Activated CD4-positive, alpha-beta T cell treated with anti-CD3 and anti-CD28 coated beads for 4 hours (primary cell): Measurements from ENCODE around the gene ICE2.

Source experiments
- DNase-seq, 2 donors: peaks; one replicate each; pipeline ENCODE4 v3.0.0-alpha.2; 2020

The ICE2 gene

DNA sequence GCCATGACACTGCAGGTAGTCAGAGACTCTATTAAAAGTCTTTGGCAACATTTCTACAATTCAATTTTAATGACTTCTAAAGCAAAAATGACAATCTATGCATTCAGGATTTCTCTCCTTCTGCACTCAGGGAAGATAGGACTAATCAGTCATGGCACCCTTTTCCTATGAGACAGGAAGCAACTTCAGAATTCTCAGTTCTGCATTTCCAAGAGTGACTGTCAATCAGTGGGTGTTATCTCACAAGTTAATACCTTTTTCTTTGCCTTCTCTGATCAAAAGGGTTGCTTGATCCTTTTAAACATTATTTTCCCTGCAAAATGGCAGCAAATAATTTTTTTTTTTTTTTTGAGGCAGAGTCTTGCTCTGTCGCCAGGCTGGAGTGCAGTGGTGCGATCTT lies 7.8 kb upstream of the ICE2 start:
- no peak for DNase-seq

DNA sequence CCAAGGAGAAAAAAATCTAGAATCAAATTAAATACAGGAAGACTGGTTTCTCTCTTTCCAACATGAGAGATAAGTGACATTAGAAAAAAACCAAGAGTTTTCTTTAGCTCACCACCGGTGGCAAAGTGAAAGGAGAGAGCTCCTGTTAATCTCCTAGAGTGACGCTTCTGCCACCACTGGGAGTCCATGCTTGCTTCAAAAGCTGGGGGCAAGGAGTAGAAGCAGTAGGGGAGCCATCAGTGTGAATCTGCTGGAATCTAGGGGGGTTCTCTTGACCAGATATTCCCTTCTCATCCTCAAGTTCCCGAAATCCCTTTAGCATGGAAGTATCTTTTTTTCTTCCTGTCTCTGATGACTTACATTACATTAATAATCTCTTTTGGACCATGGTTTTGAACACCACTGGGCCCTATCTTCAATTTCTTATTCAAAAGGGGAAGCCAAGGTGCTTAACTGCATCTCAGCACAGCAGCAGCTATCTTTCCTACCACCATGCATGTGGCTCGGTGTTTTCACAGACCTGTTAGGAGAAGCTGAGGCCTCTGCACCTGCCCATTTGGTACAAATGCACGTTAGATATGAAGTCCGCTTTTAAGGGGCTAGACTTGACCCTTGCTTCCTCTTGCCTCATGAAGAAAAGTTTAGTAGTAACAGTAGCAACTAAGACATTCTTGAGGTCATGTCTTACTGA lies 6.6 kb upstream of the ICE2 start:
- no peak for DNase-seq

DNA sequence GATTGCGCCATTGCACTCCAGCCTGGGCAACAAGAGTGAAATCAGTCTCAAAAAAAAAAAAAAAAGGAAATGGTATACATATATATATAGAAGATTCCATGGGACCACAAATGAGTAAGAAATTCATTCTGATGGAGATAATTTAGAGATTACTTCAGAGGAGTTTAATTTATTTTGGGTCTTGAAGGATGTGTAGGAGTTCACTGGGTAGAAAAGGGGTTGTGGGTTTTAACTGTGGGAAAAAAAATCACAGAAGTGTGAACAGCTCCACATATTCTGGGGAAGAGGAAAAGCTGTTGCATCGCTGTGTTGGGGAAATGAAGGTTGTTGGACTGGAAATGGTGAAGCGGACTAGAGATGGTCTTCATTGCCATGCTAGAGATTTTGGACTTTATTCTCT lies 4.1 kb upstream of the ICE2 start:
- DNase-seq = no peak

DNA sequence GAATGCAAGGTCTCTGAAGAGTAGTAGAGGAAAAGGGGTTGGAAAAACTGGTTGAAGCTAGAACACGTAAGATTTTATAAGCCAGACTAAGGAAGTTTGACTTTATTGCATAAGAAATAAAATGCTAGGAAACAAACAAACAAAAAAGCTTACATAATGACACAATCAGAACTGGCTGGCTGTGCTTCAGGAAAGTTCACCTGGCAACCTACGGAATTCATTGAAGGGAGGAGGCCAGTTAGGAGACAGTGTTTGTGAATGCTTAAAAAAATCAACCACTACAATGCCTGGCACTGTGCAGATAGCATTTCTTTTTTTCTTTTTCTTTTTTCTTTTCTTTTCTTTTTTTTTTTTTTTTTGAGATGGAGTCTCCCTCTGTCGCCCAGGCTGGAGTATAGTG lies 1.9 kb upstream of the ICE2 start:
- no peak for DNase-seq

DNA sequence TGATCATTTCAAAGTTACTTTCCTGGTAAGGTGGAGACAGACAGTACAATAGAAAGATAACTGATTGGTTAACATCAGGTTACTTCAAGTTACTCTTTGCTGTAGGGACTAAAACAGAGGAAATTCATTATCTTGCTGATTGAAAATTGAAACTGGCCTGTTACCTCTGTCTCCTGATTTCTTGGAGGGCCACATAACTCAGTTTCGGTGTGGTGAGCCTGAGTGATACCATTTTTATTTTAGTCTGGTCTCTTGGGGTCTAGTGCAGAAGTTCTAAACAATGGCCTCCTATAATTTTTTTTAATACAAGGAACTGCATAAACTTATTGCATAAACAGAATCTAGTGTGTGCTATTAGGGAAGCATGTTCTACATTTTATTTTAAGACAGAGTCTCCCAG lies 1.2 kb upstream of the ICE2 start:
- no peak for DNase-seq

DNA sequence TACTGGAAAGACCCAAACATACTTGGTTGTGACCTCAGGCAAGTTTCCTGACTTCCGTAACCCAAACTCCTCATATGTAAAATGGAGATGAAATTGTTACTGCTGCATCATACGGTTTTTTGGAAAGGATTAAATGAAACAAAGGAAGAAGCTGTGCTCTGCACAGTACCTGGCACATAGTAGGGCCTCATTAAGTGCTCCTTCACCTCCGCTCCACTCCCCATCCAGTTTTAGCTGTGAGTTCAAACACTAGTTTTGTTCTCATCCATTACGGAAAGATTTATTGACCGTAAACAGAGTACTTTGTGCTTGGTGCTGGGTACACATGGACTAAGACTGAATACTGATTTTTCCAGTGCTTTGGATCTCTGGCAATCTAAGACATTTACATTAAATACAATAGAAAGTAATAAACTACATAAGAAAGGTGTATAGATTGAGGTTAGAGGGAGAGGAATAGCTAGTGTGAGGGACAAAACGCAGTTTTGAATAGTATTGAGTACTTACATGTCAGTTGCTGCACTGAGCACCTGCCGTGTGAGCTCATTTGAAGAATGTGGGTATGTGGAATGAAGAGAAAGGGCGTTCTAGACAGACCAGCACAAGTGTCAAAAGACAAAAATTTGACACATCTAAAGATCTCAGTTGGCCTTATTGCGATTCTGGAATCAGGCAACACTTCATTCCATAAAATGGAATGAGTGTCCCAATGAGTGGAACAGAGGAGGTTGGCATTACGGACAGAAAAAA lies 594 bp upstream of the ICE2 start:
- DNase-seq = peak in 1 of 2 donors; percentile 3

DNA sequence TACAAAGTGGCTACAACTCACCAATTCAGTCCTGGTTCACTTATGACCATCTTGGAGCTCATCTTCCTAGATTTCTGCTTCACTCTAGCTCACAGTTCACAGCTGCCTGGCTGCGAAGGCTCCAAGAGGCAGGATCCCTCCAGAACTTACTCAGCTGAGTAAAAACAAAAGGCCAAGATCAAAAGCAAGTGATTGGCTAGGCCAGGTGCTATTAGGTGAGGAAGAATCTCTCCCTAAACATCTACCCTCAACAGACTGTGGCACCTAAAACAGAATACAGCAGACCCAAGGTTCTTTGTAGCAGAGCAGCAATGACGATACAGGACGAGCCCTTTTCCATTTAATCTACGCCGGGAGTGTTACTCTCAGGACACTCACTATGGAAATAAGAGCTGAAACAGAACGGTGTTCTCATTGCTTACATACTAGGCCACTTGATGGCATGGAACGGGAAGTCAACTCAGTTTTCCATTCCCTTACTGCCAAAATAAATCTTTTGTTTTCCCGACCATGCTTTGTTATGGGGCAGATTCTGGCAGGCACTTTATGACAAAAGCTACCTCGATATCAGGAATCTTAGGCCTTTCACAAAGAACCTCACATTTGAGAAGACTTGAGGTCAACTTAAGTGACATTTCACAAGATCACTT lies 901 bp downstream of the ICE2 start:
- DNase-seq = no peak

DNA sequence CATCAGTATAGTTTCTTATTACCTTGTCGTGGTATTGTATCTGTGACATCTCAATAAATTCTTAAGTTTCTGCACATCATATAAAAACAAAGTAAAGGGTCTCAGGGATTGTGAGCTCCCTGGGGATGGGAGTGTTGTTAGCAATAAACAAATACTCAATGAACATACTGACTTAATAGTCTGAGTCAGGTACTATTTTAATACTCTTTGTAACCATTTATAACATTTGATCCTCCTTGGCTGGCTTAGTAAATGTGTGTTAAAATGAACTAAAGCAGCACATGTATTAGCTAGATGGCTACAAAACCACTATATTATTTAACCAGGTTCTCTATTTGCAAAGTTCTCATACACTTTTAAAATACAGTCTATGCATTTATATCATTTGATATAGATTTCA lies 1.8 kb downstream of the ICE2 start:
- DNase-seq = no peak

DNA sequence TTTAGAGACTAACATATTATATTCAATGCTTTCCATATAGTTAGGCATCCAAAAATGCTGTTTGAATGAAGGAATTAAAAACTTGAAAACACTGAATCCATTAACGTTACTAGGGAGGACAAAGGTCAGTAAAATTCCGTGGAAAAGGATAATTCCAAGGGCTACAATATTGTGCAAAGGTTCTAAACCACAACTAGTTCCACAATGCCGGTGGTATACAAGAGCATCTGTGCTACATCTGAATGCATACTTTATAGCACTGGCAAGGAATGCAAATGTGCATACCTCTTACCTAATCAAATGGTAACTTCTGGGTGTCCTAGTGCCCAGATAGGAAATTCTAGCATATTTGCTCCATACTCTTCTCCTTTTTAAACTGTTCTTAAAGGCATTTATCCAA lies 2.2 kb downstream of the ICE2 start:
- no peak for DNase-seq

DNA sequence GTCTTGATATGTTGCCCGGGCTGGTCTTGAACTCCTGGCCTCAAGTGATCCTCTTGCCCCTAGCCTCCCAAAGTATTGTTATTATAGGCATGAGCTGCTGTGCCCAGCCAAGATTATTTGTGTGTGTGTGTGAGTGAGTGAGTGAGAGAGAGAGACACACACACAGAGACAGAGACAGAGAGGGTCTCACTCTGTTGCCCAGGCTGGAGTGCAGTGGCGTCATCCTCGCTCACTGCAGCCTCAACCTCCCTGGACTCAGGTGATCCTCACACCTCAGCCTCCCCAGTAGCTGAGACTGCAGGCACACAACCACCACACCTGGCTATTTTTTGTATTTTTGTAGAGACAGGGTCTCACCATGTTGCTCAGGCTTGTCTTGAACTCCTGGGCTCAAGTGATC lies 5.8 kb downstream of the ICE2 start:
- no peak for DNase-seq

DNA sequence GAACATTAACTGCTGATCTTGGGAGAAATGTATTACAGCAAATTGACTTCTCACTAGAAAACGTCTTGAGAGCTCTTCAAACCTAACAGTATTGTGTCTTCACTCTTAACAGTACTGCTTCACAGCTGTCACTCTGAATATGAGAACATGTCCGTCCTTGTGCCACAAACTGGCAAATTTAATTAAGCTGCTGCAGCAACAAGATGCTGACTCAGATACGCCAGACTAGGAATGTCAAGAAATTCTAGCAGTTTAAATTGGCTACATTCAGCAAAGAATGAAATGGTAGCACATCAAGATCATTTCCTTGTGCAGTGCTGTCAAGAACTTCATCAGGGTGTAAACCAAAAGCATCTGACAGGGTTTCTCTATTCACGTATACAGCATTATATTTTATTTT lies 7.6 kb downstream of the ICE2 start:
- DNase-seq = no peak

DNA sequence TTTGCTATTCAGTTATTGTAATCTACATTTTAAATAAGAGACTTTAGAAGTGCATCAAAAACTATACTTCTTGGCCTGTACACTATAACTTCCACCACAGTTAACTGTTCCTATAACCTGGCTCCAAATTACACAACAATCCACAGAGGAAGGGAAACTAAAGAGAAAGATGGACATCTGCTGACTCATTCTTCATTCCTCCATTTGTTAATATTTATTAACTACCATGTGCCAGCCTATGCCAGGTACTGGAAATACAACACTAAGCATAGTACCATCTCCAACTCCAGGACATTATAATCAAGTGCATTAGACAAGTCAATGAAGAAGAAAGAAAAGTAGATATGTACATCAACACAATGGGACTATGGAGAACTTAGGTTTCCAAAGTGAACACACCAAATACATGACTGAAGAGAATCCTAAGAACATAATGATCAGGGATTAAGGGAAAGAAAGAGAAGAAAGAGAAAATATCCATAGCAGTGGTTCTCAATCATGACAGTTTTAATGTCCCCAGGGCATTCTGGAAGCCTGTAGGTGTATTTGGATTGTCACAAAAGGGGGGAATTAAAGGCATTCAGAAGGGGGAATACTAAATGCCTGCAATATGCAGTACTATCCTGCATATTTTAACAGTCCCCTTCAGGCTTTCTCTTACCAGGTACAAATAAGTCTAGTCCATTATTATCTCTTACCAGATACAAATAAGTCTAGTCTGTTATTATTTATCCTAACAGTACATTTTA lies 8.9 kb downstream of the ICE2 start:
- no peak for DNase-seq

DNA sequence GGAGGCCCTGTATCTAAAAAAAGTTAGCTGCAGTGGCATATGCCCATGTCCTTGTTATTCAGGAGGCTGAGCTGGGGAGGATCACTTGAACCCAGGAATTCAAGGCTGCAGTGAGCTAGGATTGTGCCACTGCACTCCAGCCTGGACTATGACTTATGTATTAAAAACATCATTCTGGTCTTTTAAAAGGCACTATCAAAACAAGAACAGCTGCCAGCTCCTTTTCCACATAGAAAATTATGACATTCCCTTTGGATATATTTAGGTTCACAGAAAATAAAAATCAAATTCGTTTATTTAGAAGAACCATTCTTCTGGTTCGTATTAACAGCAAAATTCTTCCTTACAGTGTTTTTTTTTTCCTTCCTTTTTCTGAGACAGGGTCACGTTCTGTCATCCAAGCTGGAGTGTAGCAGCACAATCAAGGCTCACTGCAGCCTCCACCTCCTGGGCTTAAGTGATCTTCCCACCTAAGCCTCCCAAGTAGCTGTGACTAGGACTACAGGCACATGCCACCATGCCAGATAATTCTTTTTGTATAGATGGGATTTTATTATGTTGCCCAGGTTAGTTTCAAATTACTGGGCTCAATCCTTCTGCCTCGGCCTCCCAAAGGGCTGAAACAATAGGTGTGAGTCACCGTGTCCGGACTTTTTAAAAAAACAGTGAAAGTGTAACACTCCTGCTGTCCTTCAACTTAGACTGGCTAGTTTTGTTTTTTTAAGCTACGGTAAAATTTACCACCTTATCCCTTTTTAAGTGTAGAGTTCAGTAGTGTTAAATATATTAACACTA lies 13.9 kb downstream of the ICE2 start:
- no peak for DNase-seq

DNA sequence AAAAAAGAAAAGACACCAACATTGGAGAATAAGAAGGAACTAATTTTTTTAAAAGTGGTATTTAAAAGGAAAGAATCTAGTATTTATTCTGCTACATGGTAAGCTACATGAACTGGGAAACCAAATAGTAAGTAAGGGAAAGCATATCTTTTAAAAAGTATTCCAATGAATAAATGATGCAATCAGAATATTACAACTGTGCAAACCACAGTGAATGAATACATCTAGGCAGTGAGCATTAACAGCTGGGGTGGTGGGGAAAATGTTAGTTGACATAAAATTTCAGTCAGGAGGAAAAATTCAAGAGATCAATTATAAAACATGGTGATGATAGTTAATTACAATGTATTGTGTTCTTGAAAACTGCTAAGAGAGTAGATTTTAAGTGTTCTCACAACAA lies 16.9 kb downstream of the ICE2 start:
- no peak for DNase-seq

DNA sequence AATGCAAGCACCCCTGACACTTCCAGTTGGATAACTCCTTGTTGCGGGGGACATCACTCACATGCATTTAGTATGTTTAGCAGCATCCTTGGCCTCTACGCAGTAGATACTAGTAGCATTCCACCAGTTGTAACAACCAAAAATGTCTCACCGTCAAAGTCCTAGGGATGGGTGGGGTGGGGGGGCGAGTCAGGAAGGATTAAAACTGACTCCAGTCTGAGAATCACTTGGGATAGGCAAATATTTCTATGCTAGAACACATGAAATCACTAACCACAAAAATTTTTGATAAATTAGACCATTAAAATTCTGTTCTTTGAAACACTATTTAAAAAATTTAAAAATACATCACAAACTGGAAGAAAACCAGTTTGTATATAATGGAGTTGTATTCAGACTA lies 18.0 kb downstream of the ICE2 start:
- DNase-seq = no peak

DNA sequence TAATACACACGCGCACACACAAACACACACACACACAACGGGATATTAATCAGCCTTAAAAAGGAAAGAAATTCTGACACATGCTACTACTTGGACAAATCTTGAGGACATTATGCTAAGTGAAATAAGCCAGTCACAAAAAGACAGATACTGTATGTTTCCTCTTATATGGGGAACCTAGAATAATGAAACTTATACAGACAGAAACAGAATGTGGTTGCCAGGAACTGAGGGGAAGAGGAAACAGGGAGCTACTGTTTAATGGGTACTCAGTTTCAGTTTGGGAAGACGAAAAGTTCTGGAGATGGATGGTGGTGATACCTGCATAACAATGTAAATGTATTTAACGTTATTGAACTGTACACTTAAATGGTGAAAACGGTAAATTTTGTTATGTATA lies 20.2 kb downstream of the ICE2 start:
- no peak for DNase-seq

DNA sequence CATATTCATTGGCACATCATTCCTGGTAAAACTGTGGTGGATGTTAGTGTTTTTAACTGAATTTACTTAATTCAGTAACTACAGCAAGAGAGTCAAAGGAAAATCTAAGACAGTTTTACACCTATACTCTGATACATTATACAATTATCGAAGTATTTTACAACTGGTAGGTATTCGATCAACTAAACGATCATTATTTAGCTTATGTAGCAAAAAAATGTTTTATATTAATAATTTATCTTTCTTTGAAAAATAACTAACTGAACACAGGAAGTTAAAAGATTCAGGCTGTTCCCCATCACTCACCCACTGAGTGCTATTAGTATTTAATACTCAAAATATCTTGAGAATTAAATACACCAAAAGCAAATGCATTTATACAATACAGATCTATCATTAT lies 21.0 kb downstream of the ICE2 start:
- DNase-seq = no peak

DNA sequence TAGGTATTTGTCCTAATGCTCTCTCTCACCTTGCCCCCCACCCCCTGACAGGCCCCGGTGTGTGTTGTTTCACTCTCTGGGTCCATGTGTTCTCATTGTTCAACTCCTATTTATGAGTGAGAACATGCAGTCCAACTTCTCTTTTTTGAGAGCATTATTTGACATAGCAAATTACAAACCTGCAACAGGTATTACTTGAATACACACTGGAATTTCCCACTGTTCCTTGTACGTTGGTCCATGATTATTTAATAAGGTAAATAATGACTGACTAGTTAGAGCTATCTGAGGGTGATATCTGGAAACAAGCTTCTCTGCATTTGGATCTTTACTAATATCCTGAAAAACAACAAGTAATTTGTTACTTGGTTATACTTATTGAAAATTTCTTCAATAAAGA lies 24.1 kb downstream of the ICE2 start:
- DNase-seq = no peak

DNA sequence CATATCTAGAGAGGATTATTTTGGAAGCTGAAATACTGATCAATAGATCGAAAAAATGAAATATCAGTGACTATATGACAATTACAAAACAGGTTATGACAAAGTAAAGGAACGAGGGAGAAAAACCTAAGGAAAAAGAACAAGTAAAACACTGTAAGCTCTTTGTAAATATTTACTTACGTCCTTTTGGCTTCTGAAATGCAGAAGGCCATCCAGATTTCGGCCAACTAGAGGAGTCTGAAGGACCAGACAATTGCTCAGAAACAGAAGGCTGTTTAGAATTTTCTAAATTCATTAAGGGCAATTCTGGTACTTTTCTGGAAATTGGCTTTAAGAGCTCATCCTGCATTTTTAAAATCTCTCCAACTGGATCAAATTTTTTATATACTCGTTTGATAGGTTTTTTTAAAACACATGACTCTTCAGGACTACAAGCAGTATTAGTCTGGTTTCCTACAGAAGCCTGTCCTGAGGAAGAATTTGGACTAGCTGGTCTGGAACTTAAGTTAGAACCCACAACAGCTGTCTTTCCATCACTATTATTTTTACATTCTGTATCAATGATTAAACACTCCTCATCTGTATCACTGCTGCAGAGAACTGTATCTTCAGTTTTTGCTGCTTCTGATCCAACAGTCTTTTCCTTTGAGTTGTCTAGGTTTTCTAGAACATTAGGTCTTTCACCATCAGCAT lies 30.1 kb downstream of the ICE2 start:
- no peak for DNase-seq

DNA sequence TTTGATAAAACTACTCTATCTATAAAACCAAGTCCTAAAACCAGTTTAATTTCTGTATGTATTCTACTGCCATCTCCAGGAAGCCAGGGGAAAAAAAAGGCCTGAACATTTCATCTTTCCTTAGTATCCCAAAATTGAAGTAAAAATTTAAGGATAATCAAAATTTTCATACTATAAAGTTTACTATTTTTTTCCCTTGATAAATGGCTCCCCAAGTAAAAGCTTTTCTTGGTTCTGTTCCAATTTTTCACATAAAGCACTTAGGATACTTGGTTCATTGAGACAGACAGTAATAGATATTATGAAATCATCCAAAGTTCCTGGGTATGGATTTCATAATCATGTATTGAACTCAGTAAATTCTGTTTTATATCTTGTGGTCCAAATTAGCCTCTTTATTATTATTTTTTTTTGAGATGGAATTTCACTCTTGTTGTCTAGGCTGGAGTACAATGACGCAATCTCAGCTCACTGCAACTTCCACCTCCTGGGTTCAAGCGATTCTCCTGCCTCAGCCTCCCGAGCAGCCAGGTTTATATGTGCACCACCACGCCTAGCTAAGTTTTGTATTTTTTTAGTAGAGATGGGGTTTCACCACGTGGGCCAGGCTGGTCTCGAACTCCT lies 34.5 kb downstream of the ICE2 start:
- no peak for DNase-seq

DNA sequence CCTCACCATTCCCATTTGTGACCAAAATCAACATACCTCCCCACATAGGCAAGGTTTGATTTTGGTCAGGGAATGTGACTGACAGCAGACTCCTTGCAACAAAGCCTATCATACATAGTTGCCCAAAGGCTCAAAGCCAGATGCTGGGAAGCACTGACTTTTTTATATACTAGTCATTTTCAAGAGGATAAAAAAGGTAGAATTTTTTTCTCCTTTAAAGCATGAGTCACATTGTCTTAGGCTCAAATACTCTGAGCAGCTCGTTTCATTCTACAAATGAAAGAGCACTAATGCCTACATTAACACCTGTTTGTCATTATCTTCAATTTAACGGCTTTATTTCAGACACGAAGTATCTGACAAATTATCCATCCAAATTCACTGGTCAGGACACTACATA lies 36.2 kb downstream of the ICE2 start:
- no peak for DNase-seq
